Fibroblast of lung (primary cell): ENCODE measurements around the gene TBCK.

ENCODE experiments used
- EZH2 ChIP-seq: IDR thresholded peaks from 2 replicates; pipeline ENCODE4 v1.5.1; 2012; ENCODE audit warnings: low read length, control low read depth, mild to moderate bottlenecking; ENCODE audit errors: missing control alignments
- TF ChIP-seq, protein P1 (sequence below), 2 donors: IDR thresholded peaks in 1 of 2; conservative IDR thresholded peaks in 1 of 2; 1 replicate in 1 of 2; 2 replicates in 1 of 2; pipeline ENCODE4 v1.5.1; 2011 to 2012; ENCODE audit warnings: low read length in 2 of 2, control low read depth in 1 of 2, inconsistent platforms in 1 of 2, low read depth in 1 of 2, mild to moderate bottlenecking in 1 of 2

DNA sequence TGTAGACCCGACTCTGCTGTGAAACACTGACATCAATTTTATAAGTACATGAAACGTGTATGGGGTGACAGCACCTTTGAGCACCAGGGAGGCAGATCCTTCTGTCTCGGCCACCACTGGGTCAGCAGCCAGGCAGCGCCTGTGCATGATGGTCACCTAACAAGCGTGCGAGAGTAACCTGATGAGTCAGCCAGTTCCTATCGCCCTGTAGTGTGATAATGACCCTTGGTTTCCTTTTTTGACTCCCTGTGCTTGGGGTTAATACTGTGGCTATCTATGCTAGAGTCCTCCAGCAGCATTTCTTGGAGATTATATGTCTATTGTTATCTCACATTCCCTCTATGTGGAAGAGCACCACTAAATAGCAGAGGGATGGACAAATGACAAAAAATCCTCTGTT lies 319.2 kb downstream of the TBCK start:
- TF ChIP-seq, protein P1, sequence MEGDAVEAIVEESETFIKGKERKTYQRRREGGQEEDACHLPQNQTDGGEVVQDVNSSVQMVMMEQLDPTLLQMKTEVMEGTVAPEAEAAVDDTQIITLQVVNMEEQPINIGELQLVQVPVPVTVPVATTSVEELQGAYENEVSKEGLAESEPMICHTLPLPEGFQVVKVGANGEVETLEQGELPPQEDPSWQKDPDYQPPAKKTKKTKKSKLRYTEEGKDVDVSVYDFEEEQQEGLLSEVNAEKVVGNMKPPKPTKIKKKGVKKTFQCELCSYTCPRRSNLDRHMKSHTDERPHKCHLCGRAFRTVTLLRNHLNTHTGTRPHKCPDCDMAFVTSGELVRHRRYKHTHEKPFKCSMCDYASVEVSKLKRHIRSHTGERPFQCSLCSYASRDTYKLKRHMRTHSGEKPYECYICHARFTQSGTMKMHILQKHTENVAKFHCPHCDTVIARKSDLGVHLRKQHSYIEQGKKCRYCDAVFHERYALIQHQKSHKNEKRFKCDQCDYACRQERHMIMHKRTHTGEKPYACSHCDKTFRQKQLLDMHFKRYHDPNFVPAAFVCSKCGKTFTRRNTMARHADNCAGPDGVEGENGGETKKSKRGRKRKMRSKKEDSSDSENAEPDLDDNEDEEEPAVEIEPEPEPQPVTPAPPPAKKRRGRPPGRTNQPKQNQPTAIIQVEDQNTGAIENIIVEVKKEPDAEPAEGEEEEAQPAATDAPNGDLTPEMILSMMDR (conservative IDR thresholded peaks at IDR 0.05 in 1 of 2, IDR thresholded peaks at IDR 0.05 in 1 of 2; ENCODE audit: low read depth in 1 of 2, low read length in 2 of 2), result no peak
- no peak for TF ChIP-seq EZH2
